GM18508 (cell line): ENCODE measurements around the gene KCND3.

ENCODE experiments used
- ATAC-seq: cut with Tn5 transposase; IDR thresholded peaks from one replicate; pipeline ENCODE4 v1.9.1; 2021; ENCODE audit warnings: moderate number of reproducible peaks; ENCODE audit not compliant: insufficient read depth, unreplicated experiment

The KCND3 gene

DNA sequence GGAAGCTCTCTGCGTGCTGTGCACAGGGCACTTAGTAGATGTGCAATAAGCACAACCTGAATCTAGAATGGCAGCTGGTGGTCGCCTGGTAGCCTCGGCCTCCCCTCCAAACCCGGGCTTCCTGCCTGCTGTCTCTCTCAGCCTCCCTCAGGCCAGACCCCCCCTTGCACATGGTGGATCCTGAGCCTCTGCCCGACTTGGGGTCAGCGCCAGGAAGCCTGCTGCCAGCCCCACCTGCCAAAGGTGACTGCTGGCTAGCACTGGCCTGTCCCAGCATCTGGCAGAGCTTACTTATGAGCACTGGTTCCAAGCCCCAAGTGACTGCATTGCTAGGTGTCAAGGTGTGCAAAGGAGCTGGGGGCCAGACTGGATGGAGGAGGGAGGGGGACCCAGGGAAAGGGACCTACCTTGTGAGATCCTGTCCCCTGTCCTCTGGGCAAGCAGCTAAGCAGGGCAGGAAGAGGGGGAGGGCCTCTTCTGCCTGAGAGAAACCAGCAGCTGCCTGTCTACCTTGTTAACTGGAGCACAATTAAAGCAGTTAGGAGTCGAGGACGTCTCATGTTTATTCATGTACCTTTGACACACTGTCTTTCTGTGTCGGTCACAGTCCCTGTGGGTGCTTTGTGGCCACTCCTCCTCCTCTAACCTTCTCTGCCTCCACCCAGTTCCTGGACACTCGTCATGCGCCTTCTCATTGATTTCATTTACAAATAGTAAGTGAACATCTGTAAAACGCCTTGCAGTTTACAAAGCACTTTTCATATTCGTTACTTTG is 132.9 kb downstream of the KCND3 start:
- no peak for ATAC-seq

- no peak for ATAC-seq
Measured at GRCh38 chr1:111855260-111855659, 134.2 kb downstream of the KCND3 start.

GRCh38 chr1:111852261-111852721 is 137.2 kb downstream of the KCND3 start:
- ATAC-seq = no peak

DNA sequence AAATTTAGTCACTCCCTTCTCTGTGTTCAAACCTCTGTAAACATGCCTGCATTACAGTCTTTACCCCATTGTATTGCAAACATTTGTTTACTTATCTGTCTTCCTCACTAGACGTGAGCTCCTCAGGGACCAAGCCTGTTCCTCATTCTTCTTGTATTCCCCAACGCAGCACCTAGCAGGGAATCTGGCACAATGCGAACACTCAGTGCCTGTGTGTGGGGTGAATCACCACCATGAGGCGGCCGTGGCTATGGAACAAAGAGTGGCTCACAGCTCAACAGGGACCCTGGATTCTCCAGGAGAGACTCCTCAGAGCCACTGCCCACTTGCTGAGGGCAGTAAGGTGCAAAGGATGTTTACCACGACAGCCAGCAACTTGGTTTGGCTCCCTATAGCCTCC is 137.9 kb downstream of the KCND3 start:
- no peak for ATAC-seq

DNA sequence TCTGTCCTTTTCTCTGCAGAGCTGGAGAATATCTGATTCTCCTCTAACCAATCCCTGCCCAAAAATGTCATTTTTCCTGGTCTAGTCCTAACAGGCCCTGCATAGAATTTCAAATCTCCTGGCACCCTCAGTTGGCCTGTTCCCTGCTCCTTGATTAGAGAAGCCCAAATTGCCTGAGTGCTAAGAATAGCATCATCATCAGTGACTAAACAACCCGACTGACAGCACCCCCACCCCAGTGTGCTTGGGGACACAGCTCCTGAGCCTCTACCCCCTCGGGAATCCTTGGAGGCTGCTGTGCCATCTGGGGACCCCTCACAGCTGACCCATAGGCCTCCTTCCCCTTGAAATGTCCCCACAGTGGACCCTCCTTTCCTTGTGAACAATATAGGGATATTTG is 139.4 kb downstream of the KCND3 start:
- no peak for ATAC-seq

DNA sequence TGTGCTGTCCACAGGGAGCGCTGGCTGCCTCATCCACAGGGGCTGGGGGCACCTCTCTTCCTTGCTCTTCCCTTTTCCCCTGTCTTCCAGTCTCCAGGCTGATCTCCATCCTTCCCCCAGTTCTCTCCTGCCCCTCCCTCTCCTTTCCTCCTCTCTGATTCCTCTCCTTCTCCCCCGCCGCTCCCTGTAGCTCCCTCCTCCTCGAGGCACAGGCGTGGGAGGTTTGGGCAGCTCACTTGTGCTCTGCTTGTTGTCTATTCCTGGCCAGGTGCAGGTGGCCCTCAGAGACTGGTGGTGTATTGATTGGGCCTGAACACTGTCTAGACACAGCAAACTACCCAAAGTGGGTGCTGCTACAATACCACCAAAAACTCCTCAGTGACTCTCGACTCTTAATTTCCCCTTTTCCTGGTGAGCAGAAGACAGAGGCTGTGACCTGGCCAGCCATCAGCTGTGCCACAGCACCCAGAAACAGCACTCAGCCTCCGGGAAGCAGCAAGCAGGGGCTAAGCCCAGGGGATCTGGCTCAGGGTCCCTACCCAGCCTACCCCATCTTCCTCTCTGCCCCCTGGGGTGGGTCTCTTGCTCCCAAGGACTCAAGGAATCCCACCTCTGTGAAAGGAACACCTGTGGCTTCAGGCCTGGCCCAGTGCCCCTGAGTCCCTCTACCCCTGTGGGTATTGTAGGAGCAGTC is 140.5 kb downstream of the KCND3 start:
- ATAC-seq = no peak

DNA sequence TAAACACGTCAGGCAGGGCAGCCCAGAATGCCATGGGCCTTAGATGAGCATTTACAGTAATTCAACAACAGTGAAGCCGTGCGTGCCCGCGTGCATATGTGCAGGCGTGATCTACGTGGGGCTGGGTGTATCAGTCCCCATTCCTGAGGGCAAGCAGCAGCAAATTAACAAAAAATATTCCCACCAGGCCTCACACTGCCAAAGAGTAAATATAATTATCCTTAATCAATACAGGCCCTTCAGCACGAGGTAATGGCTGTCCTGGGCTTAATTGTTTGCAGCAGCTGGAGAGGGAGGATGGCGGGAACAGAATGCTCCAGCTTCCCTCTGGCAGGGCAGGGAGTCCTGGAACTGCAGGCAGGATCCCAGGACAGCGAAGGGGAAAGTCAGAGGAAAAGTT is 142.0 kb downstream of the KCND3 start:
- no peak for ATAC-seq

DNA sequence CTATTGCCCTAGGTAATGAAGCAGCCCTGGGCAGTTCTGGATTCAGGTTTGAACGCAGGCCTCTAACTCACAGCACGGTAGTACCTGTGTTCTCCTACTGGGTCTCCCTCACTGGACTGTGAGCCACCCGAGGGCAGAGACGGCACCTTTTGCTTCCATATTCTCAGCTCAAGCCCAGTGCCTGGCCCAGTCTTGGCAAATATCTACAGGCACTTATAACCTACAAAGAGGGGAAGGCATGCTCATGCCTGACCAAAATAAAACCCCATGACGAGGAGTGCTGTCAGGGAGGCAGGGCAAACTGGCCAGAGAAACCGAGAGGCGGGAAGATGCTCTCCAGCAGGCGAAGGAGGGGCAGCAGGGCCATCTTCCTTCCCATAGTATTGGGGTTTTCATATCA is 142.6 kb downstream of the KCND3 start:
- ATAC-seq = no peak

- no peak for ATAC-seq
Measured at GRCh38 chr1:111843177-111843576, 146.3 kb downstream of the KCND3 start.

GRCh38 chr1:111842411-111842810 is 147.1 kb downstream of the KCND3 start:
- no peak for ATAC-seq

GRCh38 chr1:111841746-111842145 is 147.7 kb downstream of the KCND3 start:
- no peak for ATAC-seq

GRCh38 chr1:111841189-111841588 is 148.3 kb downstream of the KCND3 start:
- no peak for ATAC-seq

DNA sequence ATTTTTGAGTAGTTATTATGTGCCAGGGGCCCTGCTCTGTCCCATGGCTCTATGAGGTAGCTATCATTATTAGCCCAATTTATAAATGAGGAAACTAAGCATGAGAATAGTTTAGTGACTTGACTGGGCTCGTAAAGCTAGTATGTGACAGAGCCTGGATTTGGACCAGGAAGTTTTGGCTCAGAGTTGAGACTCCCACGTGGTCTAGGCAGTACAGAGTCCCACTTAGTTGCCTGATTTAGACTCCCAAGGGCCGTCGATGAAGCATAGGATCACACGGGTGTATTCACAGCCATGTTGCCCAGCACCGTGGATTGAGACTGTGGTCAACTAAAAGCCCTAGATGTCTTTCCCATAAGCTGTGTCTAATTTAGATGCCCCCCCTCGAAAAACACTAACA is 152.1 kb downstream of the KCND3 start:
- ATAC-seq = no peak

DNA sequence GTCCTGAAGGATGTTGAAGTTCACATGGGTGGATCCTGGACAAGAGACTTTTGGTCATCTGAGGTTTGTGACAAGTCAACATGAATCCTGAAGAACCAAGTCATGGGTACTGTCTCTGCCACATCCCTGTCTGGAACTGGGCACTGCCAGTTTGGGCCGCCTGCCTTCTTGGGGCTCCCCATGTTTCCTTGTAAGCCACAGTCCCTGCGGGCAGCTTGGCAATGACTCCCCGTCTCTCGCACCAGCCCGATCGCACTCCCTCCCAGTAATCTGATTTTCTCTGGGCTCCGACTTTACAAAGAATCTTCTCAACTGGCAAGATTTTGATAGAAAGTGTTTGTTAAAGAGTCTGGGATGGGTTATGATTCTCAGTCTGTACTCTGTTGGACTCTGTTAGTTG is 153.4 kb downstream of the KCND3 start:
- no peak for ATAC-seq

GRCh38 chr1:111835514-111835913 is 154.0 kb downstream of the KCND3 start:
- no peak for ATAC-seq

DNA sequence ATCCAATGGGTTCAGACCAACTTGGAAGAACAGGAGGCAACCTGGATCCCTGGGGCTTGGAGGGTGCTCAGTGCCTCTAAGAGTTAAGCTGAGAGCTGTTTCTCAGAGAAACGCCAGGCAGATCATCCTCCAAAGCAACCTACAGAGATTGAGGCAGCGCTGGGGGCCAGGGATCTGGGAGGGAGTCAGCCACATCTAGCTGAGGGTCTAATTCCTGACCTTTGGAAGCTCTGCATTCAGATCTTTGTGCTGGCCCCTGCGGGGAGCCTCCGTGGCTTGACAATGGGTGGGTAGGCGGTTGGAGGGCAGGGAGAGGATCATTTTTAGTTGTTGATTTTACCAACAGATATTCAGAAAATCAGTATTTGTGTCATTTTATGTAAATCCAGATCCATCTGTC is 154.5 kb downstream of the KCND3 start:
- ATAC-seq = no peak

GRCh38 chr1:111833334-111833733 is 156.1 kb downstream of the KCND3 start:
- no peak for ATAC-seq

- ATAC-seq = no peak
Measured at GRCh38 chr1:111832521-111833155, 156.8 kb downstream of the KCND3 start.

DNA sequence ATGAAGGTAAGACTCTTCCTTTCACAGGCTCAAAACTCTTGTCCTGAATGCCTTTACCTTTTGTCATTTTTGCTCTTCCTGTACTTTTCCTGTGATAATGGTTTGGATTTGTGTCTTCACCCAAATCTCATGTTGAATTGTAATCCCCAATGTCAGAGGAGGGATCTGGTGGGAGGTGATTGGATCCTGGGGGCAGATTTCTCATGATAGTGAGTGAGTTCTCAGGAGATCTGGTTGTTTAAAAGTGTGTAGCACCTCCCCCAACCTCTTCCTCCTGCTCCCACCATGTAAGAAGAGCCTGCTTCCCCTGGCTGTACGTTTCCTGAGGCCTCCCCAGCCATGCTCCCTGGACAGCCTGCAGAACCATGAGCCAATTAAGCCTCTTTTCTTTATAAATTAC is 158.3 kb downstream of the KCND3 start:
- no peak for ATAC-seq

- ATAC-seq = no peak
Measured at GRCh38 chr1:111827946-111828345, 161.5 kb downstream of the KCND3 start.

DNA sequence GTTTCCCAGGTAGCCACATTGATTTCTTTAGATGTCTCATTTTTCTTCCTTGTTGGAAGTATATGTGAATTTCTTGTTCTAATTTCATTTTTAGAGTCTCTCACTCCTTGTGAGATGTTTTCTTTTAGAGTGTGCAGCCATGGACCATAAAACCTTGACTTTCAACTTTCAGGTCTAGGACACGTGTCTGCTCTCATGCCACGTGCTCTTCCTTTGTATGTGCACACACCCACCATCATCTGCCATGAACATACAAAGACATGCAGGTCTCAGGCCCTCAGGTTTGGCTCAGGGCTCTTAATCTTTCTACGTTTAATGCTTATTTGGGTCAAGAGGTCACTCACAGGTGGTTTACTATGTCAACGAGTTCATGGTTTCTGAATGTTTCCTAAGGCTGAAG is 163.2 kb downstream of the KCND3 start:
- no peak for ATAC-seq
